T47D (cell line): ENCODE measurements around the gene EN2.

Experiments used
- DNase-seq, 2 experiments: peaks; one replicate each; pipeline versions ENCODE4 v3.0.0 to v3.0.0-alpha.2; 2011 to 2012; ENCODE audit warnings: low read depth in 1 of 2, low spot score in 1 of 2
- JUND ChIP-seq: IDR thresholded peaks from 2 replicates; pipeline ENCODE4 v1.6.1; 2012; ENCODE audit warnings: low read depth
- in situ Hi-C: cut with HindIII; loops from 2 replicates; pipeline ENCODE4 v1.10.0; 2016; ENCODE audit warnings: low sequenced_read_pairs, low pct_unique_long_range_greater_than_20kb

EN2 gene

DNA sequence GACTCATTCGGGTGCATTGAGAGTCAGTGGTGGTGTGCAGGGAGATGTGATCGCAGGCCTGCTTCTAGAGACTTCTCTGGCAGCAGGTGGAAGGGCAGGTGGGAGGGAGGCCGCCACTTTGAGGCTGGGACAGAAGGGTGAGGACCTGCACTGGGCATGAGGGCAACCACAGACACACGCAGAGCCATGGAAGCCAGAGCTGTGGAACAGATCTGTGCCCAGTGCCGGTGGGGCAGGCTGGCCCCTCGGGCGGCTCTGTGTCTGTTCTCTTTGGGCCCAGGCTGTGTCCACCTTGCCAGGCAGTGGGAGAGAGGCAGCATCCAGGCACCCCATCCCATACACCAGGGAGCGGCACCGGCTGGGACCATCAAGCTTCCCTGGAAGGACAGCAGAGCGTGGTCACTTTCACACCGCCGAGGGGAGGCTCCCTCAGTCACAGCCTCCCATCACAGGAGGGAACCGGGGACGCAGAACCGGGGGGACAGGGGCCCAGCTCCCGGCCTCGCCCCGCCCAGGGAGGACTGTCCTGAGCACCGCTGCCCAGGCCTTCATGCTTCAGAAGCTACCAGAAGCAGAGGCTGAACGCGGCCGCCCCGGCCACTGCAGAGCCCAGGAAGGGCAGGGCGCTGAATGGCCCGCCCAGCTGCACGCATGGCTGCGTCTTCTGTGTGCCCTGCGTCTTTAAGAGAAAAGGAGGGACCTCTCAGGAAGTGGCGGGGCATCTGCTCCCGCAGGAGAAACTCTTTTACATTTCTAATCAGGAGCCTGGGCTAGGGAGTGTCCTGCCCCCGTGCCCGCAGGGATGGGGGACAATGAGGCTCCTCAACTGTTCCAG is 32.1 kb downstream of the EN2 start:
- no peak for TF ChIP-seq JUND
- in situ Hi-C loops, result no loop called here
- DNase-seq, result no peak

- TF ChIP-seq JUND, result no peak
- DNase-seq, result no peak
- in situ Hi-C loops, result no loop called here
These were observed 33.0 kb downstream of the EN2 start for GRCh38 chr7:155490697-155491628.

DNA sequence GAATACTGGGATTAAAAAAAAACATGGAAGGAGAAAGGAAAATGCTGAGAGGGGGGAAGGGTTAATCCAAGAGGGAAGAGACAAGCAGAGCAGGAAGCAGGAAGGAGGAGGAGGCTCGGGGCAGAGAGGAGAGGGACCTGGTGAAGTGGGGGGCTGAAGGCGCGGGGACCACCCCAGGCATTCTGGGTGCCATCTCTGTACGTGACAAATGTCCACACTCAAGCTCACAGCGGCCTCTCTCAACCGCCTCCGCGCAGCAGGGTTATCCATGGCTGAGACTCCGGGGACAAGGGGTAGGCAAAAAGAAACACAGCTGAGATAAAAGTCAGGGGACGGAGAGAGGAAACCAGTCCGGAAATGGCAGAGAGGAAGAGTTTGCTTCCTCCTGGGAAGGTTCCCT is 33.9 kb downstream of the EN2 start:
- DNase-seq, result no peak
- in situ Hi-C loops, result no loop called here
- no peak for TF ChIP-seq JUND

GRCh38 chr7:155493744-155494538 is 36.0 kb downstream of the EN2 start:
- DNase-seq, result no peak
- no peak for TF ChIP-seq JUND
- in situ Hi-C loops, result no loop called here

GRCh38 chr7:155494551-155494950 is 36.6 kb downstream of the EN2 start:
- DNase-seq, result no peak
- in situ Hi-C loops, result no loop called here
- no peak for TF ChIP-seq JUND

DNA sequence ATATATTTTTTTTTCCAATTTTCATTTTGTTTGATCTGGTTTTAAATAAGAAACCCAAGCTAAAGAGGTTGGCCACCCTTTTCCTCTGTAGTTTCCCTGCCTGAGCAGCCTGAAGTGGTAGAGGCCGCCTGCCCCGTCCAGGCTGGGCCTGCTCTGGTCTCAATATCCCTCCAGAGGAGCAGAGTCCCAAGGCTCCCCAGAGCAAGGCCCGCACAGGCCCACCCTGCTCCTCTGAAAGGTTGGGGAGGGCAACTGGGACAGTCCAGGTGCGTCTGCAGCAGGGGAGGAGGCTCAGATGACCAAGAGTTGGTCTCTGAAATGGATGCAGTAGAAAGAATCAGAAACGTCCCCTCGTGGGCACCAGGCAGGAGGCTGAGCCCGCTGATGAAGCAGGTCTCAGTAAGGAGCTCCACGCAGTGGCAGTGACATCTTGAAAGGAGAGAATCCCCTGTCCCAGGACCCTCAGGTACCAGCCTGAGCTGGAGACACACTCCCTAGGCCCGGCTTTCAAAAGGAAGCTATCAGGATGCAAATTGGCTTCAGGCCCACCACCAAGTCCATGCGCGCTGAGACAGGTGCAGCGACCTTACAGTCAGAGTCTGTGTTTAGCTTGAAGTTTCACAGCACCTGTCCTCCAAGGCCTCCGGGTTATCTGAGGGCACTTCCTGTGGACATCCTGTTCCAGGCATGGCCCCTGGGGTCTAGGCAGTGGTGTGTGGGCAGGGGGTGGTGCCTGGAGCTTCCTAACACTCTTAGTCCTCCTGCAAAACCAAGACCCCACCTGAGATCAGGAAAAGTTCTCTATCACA is 37.7 kb downstream of the EN2 start:
- in situ Hi-C loops, result no loop called here
- no peak for DNase-seq
- TF ChIP-seq JUND, result no peak

DNA sequence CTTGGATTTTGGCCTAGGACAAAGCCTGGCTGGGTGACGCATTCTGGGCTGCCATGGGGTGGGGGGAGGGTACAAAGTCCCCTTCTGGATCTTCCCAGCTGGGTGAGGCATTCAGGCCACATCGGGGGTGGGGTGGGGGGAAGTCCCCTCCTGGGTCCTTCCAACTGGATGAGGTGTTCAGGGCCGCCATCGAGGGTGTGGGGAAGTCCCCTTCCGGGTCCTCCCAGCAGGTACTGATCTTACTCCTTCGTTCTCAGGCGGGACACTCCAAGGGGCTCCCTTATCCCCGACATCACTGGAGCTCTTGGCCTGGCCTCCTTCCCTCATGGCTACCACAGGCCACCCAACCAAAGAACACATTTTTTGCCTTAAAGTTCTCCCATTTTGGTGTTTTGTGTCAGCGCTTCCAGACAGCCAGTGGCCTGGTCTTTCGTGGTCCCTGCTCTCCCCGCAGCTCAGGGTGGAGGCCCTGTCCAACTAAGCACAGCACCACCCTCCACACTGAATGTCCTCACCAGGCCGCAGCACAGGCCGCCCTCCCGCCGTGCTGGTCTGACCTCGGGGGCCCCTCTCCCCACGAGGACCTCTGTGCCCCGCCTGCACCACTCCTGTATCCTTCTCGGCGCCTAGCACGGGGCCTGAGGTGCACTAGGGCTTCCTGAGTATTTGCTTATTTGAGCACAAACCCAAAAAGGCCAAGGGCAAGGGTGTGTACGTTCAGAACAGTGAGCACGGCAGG is 38.5 kb downstream of the EN2 start:
- in situ Hi-C loops, result no loop called here
- no peak for TF ChIP-seq JUND
- no peak for DNase-seq

DNA sequence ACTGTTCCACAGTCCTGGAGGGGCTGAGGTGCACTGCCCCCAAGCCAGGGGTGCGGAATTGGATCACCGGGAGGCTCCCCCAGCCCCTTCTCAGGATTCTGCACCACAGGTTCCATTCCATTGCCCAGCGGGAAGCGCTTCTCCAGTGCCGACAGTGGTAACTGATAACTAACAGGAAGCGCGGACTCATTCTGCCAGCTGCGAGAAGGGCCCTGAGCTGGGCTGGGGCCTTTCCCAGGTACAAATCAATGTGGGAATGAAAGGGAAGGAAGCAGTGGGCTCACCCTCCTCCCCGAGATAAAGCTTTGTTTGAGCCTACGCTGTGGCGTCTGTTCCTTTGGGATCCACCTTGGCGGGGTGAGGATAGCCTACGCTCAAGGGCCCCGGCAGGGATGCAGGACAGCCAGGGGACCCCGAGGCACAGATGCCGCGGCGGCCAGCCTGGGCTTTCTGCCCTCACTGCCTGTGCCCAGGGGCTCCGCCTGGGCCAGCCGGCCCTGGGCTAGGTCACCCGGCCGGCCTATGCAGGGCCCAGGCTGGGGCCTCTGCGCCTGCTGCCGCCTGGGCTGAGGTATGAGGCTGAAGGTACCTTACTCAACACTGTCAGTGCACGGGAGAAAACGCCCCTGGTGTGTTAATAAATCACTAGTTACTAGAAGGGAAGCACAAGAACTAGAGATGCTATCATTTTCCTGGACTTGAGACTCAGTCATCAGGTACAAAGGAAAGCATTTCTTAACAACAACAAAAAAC is 39.4 kb downstream of the EN2 start:
- TF ChIP-seq JUND, result no peak
- DNase-seq, result no peak
- in situ Hi-C loops, result no loop called here

- no peak for TF ChIP-seq JUND
- in situ Hi-C loops, result no loop called here
- no peak for DNase-seq
These were observed 47.5 kb downstream of the EN2 start for GRCh38 chr7:155505422-155505793.

DNA sequence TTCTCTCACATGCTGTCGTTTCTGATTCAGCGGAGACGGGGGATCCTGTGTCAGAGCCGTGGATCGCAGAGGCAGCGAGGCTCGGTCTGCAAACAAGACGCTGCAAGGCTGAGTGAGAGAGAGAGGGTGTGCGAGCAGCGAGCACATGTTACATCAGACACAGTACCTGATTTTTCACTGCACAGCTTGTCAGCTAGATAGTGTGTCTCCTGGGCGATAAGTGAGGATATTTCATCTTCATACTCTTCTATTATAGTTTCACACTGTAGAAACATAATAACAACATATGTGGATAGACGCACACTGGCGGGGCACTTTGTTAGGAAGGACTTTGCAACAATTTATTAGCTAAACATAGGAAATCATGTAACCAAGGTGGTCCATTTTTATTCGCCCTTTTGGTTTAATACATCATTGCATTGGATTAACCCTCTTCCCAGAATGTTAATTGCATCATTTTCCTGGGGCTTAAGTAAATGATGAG is 49.0 kb downstream of the EN2 start:
- TF ChIP-seq JUND, result no peak
- in situ Hi-C loops, result no loop called here
- DNase-seq, result peak; percentile 15 to 37
